K562 (cell line): ENCODE data around the gene TYRO3. TPM values are rescaled to one million over a fixed set of nuclear protein-coding genes. Genes with fewer than 3 reads are reported as not detected.

ENCODE experiments used
- ATAC-seq: fragments of 200-7000 bp; cut with Tn5 transposase; 3 replicates; pipeline ENCODE4 v1.9.1; 2020; ENCODE audit warnings: moderate library complexity
- BruUV-seq: library from RNA; stranded (reverse); fragments of 400-500 nt; replicated peaks from 2 replicates; lab custom pipeline; 2021; lab: Mats Ljungman, UMichigan
- CTCF ChIA-PET: fragments of 300-600 bp; formaldehyde crosslinking; extraction: SDS; loops from one replicate; lab custom pipeline; 2021; ENCODE audit warnings: low intra/inter-chr PET ratio; lab: Yijun Ruan, JAX
- POLR2A ChIA-PET: fragments of 300-600, 350-650 bp; sonication (Branson Sonifier 250); formaldehyde crosslinking; extraction: SDS; loops from one replicate; lab custom pipeline; 2021; ENCODE audit warnings: antibody characterized with exemption, inconsistent platforms; lab: Yijun Ruan, JAX
- DNase-seq, 4 experiments: peaks; one replicate each; pipeline versions ENCODE4 v3.0.0 to v3.0.0-alpha.2; 2011 to 2018; ENCODE audit warnings: low spot score in 3 of 4, mixed read lengths in 3 of 4; ENCODE audit errors: extremely low read depth in 1 of 4
- FAIRE-seq: peaks from 2 replicates; lab custom pipeline; 2011; peaks lifted over from hg19 to GRCh38; lab: Jason Lieb, UNC
- H2AFZ ChIP-seq: 2 replicates; pipeline ENCODE4 v1.6.0; 2011; ENCODE audit warnings: low read depth, low read length, control low read depth, inconsistent platforms
- H3K27ac ChIP-seq: fragments of 200-600 bp; 3 replicates; pipeline ENCODE4 v1.8.0; 2011; ENCODE audit warnings: low read depth, mild to moderate bottlenecking, control low read depth, inconsistent platforms, low read length, moderate library complexity, mixed read lengths; ENCODE audit errors: extremely low read depth
- H3K27me3 ChIP-seq, 2 experiments: fragments of 300-600 bp in 1 of 2; 2 replicates in 1 of 2; 3 replicates in 1 of 2; pipeline versions ENCODE4 v1.6.0 to v1.8.0; 2011; ENCODE audit warnings: inconsistent platforms in 2 of 2, low read length in 2 of 2, mild to moderate bottlenecking in 1 of 2, mixed read lengths in 1 of 2, moderate library complexity in 1 of 2; ENCODE audit not compliant: control insufficient read depth in 2 of 2, insufficient read depth in 2 of 2
- H3K36me3 ChIP-seq: fragments of 300-600 bp; 3 replicates; pipeline ENCODE4 v1.8.0; 2011; ENCODE audit warnings: mild to moderate bottlenecking, low read length, inconsistent platforms; ENCODE audit not compliant: control insufficient read depth, insufficient read depth
- H3K4me1 ChIP-seq, 2 experiments: fragments of 200-600 bp in 1 of 2; replicated peaks in 1 of 2; 2 replicates in 1 of 2; 3 replicates in 1 of 2; pipeline versions ENCODE4 v1.5.1 to v1.8.0; 2011; ENCODE audit warnings: inconsistent platforms in 2 of 2, low read length in 2 of 2, mild to moderate bottlenecking in 1 of 2, mixed read lengths in 1 of 2, moderate library complexity in 1 of 2; ENCODE audit not compliant: control insufficient read depth in 2 of 2, insufficient read depth in 2 of 2
- H3K4me2 ChIP-seq: 2 replicates; pipeline ENCODE4 v1.6.1; 2011; ENCODE audit warnings: low read length, control low read depth, inconsistent platforms, mixed read lengths; ENCODE audit not compliant: insufficient read depth
- H3K4me3 ChIP-seq: fragments of 200-600 bp; sonication (generic), shearing (Covaris generic); 2 replicates; pipeline ENCODE4 v1.5.1; 2016; ENCODE audit warnings: control low read depth, inconsistent platforms
- H3K79me2 ChIP-seq: fragments of 200-600 bp; 3 replicates; pipeline ENCODE4 v1.8.0; 2011; ENCODE audit warnings: low read length, inconsistent platforms; ENCODE audit not compliant: control insufficient read depth, insufficient read depth
- H3K9ac ChIP-seq, 2 experiments: 2 replicates each; pipeline versions ENCODE4 v1.6.0 to v1.6.1; 2011; ENCODE audit warnings: low read depth in 2 of 2, low read length in 2 of 2, control low read depth in 1 of 2, inconsistent platforms in 1 of 2, mild to moderate bottlenecking in 1 of 2, mixed read lengths in 1 of 2; ENCODE audit not compliant: insufficient read depth in 1 of 2
- H3K9me1 ChIP-seq: one replicate; pipeline ENCODE4 v1.6.0; 2011; ENCODE audit warnings: inconsistent platforms, mild to moderate bottlenecking, low read length, moderate library complexity; ENCODE audit not compliant: control insufficient read depth, insufficient read depth
- H3K9me3 ChIP-seq: replicated peaks from 2 replicates; pipeline ENCODE4 v1.5.1; 2011; ENCODE audit warnings: low read depth, low read length, inconsistent platforms; ENCODE audit not compliant: control insufficient read depth, insufficient read depth
- H4K20me1 ChIP-seq: replicated peaks from 2 replicates; pipeline ENCODE4 v1.6.1; 2011; ENCODE audit warnings: low read length, inconsistent platforms, mixed read lengths; ENCODE audit not compliant: control insufficient read depth, insufficient read depth
- ATF7 ChIP-seq: fragments of 450-650 bp; IDR thresholded peaks from 2 replicates; pipeline ENCODE4 v1.7.1; 2014; ENCODE audit warnings: mild to moderate bottlenecking, moderate library complexity
- KDM4B ChIP-seq, 2 experiments: fragments of 450-650 bp in 1 of 2; sonication (generic) in 1 of 2; IDR thresholded peaks; 2 replicates each; pipeline ENCODE4 v1.6.1; 2016 to 2017; ENCODE audit warnings: borderline replicate concordance in 2 of 2, antibody characterized with exemption in 1 of 2, low read depth in 1 of 2, mild to moderate bottlenecking in 1 of 2
- PHF21A ChIP-seq: fragments of 450-650 bp; IDR thresholded peaks from 2 replicates; pipeline ENCODE4 v1.6.1; 2017; ENCODE audit warnings: low read depth, borderline replicate concordance
- PHTF2 ChIP-seq: fragments of 250-450 bp; sonication (Bioruptor Pico); IDR thresholded peaks from 2 replicates; pipeline ENCODE4 v1.5.0; 2021; ENCODE audit warnings: mild to moderate bottlenecking
- PPARD ChIP-seq: fragments of 250-450 bp; sonication (Bioruptor Pico); IDR thresholded peaks from 2 replicates; pipeline ENCODE4 v1.8.0; 2022; ENCODE audit warnings: inconsistent platforms, mild to moderate bottlenecking, moderate library complexity
- ZNF311 ChIP-seq: fragments of 250-450 bp; sonication (Bioruptor Pico); IDR thresholded peaks from 2 replicates; pipeline ENCODE4 v1.4.0; 2020; ENCODE audit warnings: mild to moderate bottlenecking, moderate library complexity
- ZNF717 ChIP-seq: fragments of 250-450 bp; sonication (Bioruptor Pico); IDR thresholded peaks from 2 replicates; pipeline ENCODE4 v1.5.0; 2021
- ZNF766 ChIP-seq: fragments of 200-800 bp; sonication (Bioruptor generic); conservative IDR thresholded peaks from 2 replicates; pipeline ENCODE4 v1.6.1; 2016; ENCODE audit warnings: missing genetic modification characterization, missing compliant biosample characterization
- WGBS: fragments of 100-300 bp; shearing (Covaris generic); methylation state at CpG from one replicate; pipeline ENCODE4 v1.1.6; 2016; ENCODE audit warnings: low coverage, mixed read lengths; ENCODE audit not compliant: insufficient coverage; ENCODE audit errors: missing lambda C conversion rate; 5-methylcytosine and 5-hydroxymethylcytosine counted together
- in situ Hi-C: fragments of 300-500 bp; cut with MboI; formaldehyde crosslinking; loops from 4 replicates; pipeline ENCODE4 v1.15.0; 2018; ENCODE audit warnings: inconsistent platforms, mixed read lengths
- intact Hi-C: fragments of 100-400 bp; cut with micrococcal nuclease; formaldehyde crosslinking; loops from 2 replicates; pipeline ENCODE4 v1.14.2; 2022
- polyA plus RNA-seq, 8 experiments: library from polyadenylated mRNA; depleted of rRNA in 4 of 8; stranded (reverse) in 5 of 8; unstranded in 3 of 8; fragments of >200 nt; fragmentation: Nextera tagmentation in 2 of 8; fragmentation: Illumina TruSeq in 1 of 8; extraction: Ambion mirVana in 2 of 8; extraction: Trizol in 1 of 8; gene quantifications; 2 replicates each; pipeline versions ENCODE4 v1.2.1 to v1.2.3, GENCODE V29; 2011 to 2014; ENCODE audit warnings: inconsistent platforms in 1 of 8, missing spikeins in 1 of 8
- total RNA-seq, 7 experiments: library from RNA; depleted of rRNA in 6 of 7; stranded (reverse); fragments of >200 nt in 6 of 7; fragmentation: Illumina TruSeq in 2 of 7; extraction: Trizol in 2 of 7; gene quantifications; 2 replicates each; pipeline versions ENCODE4 v1.2.1 to v1.2.3, GENCODE V29; 2011 to 2021; ENCODE audit warnings: low replicate concordance in 1 of 7
- TF ChIP-seq, protein P1 (sequence below): sonication (generic); formaldehyde crosslinking; IDR thresholded peaks from 2 replicates; pipeline ENCODE4 v1.8.1; 2023; ENCODE audit warnings: mild to moderate bottlenecking, missing genetic modification reagents
- TF ChIP-seq, protein P2 (sequence below): fragments of 250-450 bp; sonication (Bioruptor Pico); IDR thresholded peaks from 2 replicates; pipeline ENCODE4 v1.8.0; 2022; ENCODE audit warnings: moderate library complexity, mild to moderate bottlenecking, inconsistent platforms
- TF ChIP-seq, protein P3 (sequence below): IDR thresholded peaks from 2 replicates; pipeline ENCODE4 v1.6.1; 2011; ENCODE audit not compliant: insufficient read length; ENCODE audit errors: extremely low read depth
- TF ChIP-seq, protein P4 (sequence below): IDR thresholded peaks from 2 replicates; pipeline ENCODE4 v1.6.1; 2016; ENCODE audit warnings: missing genetic modification characterization, missing compliant biosample characterization
- TF ChIP-seq, protein P5 (sequence below): fragments of 250-450 bp; sonication (Bioruptor Pico); IDR thresholded peaks from 2 replicates; pipeline ENCODE4 v1.4.0; 2020; ENCODE audit warnings: mild to moderate bottlenecking
- TF ChIP-seq, protein P6 (sequence below): fragments of 250-450 bp; sonication (Bioruptor Pico); IDR thresholded peaks from 2 replicates; pipeline ENCODE4 v1.5.0; 2021

The TYRO3 gene
- total and polyA plus RNA-seq, 9 of the 15 experiments (the other 6 are each of a cell fraction or from before 2014, with no cell fraction given): 2.6 to 39.6 (median 18.6) TPM

DNA sequence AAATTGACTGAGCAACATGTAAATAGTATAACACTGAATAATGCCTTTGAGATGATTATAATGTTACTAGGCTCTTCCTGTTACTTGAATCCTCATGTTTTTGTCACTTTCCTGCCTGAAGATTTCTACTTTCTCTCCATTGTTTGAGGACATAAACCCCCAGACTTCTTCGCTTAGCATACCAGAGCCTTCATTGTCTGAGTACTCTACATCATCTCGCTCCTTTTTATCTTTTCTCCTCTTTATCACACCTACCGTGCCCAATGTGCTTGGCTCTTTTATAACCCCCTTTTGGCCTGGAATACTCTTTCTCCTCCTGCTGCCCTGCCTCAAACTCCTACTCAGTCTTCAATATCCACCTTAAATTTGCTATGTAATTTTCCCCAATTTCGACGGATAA lies 70.9 kb downstream of the TYRO3 start:
- Histone ChIP-seq H3K36me3 (no peaks in the 10 kb centered on the region), H3K4me2 (no peak overlapping the region), H3K27ac (no peak overlapping the region), H2AFZ (0 out of 2 replicates have a peak overlapping the region, but pooled peaks have one; percentile 35), H3K9me3 (no peaks in the 10 kb centered on the region), H3K79me2 (no peaks in the 10 kb centered on the region), H3K27me3 (no peaks in the 10 kb centered on the region), H3K9ac (no peak overlapping the region), H3K4me1 (peaks cover 2 to 10% of the 10 kb centered on the region in 2 experiments; a peak in 2 of 5 replicates), H4K20me1 (no peaks in the 10 kb centered on the region), H3K4me3 (no peak overlapping the region), H3K9me1 (no peaks in the 10 kb centered on the region)
- intact Hi-C loops (no loop called here), in situ Hi-C loops (no loop called here)
- ATAC-seq (no peak), FAIRE-seq (no peak), DNase-seq (no peak)
- 24% methylated on average over 5 of the region's 5 CpGs for WGBS
- ChIA-PET POLR2A (interaction anchor here (0.8 kb wide), 1 partner anchor 19 kb away, joined by 3 read pairs; no protein-coding TSS in a partner anchor), CTCF (no interaction called here)
- BruUV-seq: no TSS peak
- TF ChIP-seq, protein P1, sequence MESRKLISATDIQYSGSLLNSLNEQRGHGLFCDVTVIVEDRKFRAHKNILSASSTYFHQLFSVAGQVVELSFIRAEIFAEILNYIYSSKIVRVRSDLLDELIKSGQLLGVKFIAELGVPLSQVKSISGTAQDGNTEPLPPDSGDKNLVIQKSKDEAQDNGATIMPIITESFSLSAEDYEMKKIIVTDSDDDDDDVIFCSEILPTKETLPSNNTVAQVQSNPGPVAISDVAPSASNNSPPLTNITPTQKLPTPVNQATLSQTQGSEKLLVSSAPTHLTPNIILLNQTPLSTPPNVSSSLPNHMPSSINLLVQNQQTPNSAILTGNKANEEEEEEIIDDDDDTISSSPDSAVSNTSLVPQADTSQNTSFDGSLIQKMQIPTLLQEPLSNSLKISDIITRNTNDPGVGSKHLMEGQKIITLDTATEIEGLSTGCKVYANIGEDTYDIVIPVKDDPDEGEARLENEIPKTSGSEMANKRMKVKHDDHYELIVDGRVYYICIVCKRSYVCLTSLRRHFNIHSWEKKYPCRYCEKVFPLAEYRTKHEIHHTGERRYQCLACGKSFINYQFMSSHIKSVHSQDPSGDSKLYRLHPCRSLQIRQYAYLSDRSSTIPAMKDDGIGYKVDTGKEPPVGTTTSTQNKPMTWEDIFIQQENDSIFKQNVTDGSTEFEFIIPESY (CRISPR knock-in tag): no peak
- TF ChIP-seq, protein P2, sequence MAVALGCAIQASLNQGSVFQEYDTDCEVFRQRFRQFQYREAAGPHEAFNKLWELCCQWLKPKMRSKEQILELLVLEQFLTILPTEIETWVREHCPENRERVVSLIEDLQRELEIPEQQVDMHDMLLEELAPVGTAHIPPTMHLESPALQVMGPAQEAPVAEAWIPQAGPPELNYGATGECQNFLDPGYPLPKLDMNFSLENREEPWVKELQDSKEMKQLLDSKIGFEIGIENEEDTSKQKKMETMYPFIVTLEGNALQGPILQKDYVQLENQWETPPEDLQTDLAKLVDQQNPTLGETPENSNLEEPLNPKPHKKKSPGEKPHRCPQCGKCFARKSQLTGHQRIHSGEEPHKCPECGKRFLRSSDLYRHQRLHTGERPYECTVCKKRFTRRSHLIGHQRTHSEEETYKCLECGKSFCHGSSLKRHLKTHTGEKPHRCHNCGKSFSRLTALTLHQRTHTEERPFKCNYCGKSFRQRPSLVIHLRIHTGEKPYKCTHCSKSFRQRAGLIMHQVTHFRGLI (CRISPR knock-in tag): no peak
- TF ChIP-seq ZNF311 (CRISPR knock-in tag) (no peak), ZNF766 (CRISPR knock-in tag) (no peak), ATF7 (no peak), ZNF717 (CRISPR knock-in tag) (no peak), PHF21A (no peak), KDM4B (IDR thresholded peaks at IDR 0.05; ENCODE audit: borderline replicate concordance in 2 of 2, low read depth in 1 of 2) (no peak), PPARD (CRISPR knock-in tag) (no peak), PHTF2 (CRISPR knock-in tag) (no peak)
- TF ChIP-seq, protein P3, sequence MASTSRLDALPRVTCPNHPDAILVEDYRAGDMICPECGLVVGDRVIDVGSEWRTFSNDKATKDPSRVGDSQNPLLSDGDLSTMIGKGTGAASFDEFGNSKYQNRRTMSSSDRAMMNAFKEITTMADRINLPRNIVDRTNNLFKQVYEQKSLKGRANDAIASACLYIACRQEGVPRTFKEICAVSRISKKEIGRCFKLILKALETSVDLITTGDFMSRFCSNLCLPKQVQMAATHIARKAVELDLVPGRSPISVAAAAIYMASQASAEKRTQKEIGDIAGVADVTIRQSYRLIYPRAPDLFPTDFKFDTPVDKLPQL: no peak
- TF ChIP-seq, protein P4, sequence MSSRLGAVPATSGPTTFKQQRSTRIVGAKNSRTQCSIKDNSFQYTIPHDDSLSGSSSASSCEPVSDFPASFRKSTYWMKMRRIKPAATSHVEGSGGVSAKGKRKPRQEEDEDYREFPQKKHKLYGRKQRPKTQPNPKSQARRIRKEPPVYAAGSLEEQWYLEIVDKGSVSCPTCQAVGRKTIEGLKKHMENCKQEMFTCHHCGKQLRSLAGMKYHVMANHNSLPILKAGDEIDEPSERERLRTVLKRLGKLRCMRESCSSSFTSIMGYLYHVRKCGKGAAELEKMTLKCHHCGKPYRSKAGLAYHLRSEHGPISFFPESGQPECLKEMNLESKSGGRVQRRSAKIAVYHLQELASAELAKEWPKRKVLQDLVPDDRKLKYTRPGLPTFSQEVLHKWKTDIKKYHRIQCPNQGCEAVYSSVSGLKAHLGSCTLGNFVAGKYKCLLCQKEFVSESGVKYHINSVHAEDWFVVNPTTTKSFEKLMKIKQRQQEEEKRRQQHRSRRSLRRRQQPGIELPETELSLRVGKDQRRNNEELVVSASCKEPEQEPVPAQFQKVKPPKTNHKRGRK (tag): no peak
- TF ChIP-seq, protein P5, sequence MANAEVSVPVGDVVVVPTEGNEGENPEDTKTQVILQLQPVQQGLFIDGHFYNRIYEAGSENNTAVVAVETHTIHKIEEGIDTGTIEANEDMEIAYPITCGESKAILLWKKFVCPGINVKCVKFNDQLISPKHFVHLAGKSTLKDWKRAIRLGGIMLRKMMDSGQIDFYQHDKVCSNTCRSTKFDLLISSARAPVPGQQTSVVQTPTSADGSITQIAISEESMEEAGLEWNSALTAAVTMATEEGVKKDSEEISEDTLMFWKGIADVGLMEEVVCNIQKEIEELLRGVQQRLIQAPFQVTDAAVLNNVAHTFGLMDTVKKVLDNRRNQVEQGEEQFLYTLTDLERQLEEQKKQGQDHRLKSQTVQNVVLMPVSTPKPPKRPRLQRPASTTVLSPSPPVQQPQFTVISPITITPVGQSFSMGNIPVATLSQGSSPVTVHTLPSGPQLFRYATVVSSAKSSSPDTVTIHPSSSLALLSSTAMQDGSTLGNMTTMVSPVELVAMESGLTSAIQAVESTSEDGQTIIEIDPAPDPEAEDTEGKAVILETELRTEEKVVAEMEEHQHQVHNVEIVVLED (CRISPR knock-in tag): no peak
- TF ChIP-seq, protein P6, sequence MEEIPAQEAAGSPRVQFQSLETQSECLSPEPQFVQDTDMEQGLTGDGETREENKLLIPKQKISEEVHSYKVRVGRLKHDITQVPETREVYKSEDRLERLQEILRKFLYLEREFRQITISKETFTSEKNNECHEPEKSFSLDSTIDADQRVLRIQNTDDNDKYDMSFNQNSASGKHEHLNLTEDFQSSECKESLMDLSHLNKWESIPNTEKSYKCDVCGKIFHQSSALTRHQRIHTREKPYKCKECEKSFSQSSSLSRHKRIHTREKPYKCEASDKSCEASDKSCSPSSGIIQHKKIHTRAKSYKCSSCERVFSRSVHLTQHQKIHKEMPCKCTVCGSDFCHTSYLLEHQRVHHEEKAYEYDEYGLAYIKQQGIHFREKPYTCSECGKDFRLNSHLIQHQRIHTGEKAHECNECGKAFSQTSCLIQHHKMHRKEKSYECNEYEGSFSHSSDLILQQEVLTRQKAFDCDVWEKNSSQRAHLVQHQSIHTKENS (CRISPR knock-in tag): no peak
